GM18858 (cell line): ENCODE data around the gene TMEM9.

Source experiments
- ATAC-seq: cut with Tn5 transposase; IDR thresholded peaks from one replicate; pipeline ENCODE4 v1.9.1; 2021; ENCODE audit not compliant: unreplicated experiment

Gene TMEM9

GRCh38 chr1:201110138-201110537 is 44.1 kb downstream of the TMEM9 start:
- ATAC-seq, result no peak

GRCh38 chr1:201109651-201110050 is 44.6 kb downstream of the TMEM9 start:
- ATAC-seq, result no peak

DNA sequence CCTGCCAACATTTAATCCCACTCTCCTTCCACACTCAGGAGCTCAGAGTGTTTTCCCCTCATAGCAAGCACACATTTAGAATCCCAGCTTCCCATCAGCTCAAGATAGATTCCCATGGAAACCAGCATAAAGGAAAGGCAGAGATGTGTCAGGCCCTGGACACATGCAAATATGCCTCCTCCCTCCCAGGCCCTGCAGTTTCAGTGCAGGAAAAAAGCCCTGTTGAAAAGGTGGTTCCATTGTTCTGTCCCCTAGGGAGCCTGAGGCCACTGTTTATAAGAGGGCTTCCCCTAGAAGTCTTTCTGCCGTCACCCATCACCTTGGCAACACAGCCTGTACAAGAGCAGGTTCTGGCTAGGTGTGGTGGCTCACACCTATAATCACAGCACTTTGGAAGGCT is 45.7 kb downstream of the TMEM9 start:
- no peak for ATAC-seq

- no peak for ATAC-seq
Measured at GRCh38 chr1:201105688-201106087, 48.6 kb downstream of the TMEM9 start.

DNA sequence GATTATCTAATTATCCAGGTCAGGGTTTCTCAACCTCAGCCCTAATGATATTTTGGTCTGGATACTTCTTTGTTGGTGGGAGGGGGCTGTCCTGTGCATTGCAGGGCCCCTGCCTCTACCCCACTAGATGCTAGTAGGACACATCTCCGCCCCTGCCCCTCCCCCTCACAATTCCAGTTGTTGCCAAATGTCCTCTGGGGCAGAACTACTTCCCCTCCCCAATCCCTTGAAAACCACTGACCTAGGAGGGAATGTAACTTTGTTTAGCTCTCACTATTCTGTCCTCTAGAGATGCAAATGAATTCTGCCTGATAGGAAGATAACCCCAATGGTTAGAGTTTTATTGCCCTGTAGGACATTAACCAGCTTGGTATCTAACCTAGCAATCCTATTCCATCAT is 50.1 kb downstream of the TMEM9 start:
- ATAC-seq, result no peak

GRCh38 chr1:201103666-201104065 is 50.6 kb downstream of the TMEM9 start:
- no peak for ATAC-seq

- no peak for ATAC-seq
Measured at GRCh38 chr1:201100169-201100930, 53.9 kb downstream of the TMEM9 start.

DNA sequence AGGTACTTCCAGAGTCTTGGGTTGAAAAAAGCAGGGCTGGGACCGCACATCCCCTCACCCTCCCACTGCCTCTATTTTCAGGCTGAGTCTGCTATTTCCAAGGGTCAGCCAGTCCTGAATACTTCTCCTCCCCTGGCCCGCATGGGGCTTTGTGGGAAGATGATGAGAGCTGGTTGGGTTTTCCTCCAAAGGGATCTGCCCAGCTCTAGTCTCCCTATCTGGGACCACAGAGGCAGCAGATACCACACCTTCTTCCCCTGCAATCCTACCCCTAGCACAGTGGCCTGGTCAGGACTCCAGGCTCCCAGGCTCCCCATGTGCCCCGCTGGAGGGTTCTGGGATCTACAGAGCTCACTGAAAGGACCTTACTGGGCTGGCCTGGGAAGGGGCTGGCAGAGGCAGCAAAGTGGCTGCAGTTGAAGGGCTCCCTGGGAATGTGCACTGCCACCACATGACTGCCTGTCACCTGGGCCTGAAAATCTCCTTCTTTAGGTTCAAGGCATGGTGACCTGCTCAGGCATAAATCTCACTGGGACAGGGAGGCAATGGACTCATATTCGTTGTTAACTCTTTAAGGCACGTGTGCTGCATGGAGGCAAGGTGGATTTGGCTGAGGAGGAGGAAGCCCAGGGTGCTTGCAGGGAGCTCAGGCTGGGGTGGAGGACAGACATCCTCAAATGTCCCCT is 55.1 kb downstream of the TMEM9 start:
- ATAC-seq, result no peak

GRCh38 chr1:201096977-201097856 is 57.1 kb downstream of the TMEM9 start:
- ATAC-seq, result no peak

DNA sequence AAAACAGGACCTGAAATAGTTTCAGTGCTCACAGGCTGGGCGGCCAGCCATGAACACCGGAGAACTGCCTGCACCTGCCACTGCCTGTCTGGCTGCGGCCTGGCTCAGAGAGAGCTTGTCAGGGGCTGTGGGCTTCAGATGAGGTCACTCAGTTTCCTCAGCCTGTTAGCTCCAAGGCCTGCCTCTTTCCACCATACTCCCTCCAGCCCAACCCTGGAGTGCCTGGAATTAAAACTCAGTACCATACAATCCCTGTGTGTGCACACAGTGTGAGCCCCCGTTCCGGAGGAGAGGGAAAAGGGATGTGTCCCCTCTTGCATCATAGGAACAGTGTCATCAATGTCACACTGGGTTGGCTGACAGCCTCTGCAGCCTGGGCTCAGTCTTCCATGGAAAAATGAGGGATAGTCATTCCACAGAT is 58.2 kb downstream of the TMEM9 start:
- ATAC-seq, result no peak

DNA sequence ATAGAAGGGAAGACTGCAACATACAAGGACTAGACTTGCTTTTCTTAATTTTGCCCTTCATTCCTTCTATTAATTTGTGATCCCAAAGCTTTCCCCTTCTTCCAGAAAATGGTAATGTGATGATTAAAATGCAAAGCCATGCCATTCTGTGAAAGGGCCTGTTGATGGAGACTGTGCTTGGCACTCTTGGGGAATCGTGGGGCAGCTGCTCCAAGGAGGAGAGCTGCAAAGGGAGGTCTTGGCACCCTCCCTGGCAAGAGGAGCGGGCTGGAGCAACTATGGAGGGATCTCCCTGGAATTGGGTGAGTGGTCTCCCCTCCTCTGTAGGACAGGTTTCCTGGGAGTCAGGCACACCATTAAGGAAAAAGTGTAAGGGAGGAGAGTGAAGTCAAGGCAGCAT is 58.7 kb downstream of the TMEM9 start:
- no peak for ATAC-seq

DNA sequence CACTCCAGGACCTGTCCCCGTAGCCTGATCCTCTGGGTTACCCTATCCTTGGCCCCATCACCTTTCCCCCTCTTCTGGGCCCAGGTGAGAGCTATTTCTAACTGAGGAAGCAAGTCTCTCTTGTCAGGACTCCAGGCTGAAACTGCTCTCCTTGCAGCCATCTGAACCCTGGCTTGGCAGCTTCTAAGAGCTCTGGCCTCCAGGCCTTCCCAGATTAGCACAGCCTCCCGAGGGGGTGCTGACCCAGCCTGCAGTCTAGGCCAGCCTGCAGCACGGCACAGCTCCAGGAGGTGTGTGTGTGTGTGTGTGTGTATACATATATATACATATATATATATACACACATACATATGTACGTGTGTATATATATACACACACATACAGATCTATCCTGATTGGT is 59.4 kb downstream of the TMEM9 start:
- ATAC-seq, result no peak

GRCh38 chr1:201093962-201094361 is 60.3 kb downstream of the TMEM9 start:
- no peak for ATAC-seq

GRCh38 chr1:201093561-201093960 is 60.7 kb downstream of the TMEM9 start:
- no peak for ATAC-seq

DNA sequence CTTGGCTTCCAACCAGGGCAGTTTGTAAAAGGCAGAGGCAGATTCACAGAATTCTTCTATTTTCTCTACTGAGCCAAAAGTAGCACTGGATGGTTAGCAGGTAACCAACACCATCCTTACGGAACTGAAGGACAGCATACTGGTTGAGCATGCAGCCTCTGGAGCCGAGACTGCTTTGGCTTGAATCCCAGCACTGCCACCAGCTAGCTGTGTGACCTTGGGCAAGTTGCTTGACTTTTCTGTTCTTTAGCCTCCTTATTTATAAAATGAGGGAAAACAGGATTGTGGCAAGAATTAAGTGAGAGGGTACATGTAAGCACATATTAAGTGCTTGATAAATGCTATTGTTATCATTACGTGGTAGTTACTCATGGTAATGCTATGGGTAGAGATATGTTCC is 61.5 kb downstream of the TMEM9 start:
- ATAC-seq, result no peak

DNA sequence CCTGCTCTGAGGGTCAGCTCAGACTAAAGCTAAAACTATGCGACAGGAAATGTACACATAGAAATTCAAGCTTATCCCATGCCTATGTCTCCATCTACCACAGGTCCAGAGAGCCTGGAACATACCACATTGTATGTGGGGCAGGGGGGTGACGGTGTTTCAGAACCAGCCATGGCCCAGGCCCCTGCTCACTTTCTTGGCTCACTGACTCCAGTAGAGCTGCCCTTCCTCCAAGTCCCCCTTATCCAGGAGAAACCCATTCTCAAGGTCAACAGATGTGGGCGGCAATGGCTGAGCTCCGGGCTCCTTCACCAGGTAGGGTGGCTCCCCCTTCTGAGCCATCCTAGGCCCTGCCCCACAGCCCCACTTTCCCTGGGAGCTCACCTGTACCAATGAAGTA is 63.0 kb downstream of the TMEM9 start:
- no peak for ATAC-seq

- ATAC-seq, result no peak
Measured at GRCh38 chr1:201090541-201090940, 63.7 kb downstream of the TMEM9 start.

- ATAC-seq, result no peak
Measured at GRCh38 chr1:201089596-201089995, 64.7 kb downstream of the TMEM9 start.

- no peak for ATAC-seq
Measured at GRCh38 chr1:201088901-201089525, 65.3 kb downstream of the TMEM9 start.

DNA sequence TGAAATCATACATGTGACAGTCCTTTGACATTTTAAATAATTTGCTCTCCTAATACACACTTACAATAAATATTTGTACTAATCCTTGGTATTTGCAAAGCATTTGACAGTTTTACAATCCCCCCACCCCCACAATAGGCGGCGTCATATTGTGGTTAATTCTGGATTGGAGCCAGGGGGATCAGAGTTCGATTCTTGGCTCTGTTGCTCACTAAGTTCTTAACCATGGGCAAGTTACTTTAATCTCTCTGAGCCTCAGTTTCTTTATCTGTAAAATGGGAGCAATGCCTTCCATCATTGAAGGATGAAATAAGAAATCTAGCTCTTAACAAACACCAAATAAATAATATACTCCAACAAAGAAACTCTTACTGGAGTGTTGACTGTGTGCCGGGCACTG is 65.9 kb downstream of the TMEM9 start:
- no peak for ATAC-seq
